ENCODE measurements around the gene PPP1R18.
"Not testable (repeated sequence)": the region's sequence is repeated elsewhere in the genome, so short reads cannot be mapped to it uniquely, and the experiment has no call there.

PPP1R18 gene

GRCh38 chr6:30657922-30658321 lies 28.5 kb downstream of the PPP1R18 start:
- not testable (repeated sequence) for H3K4ac ChIP-seq (ENCODE audit: low read depth, low read length); H3K9ac ChIP-seq (ENCODE audit: low read length); H3K4me1 ChIP-seq (ENCODE audit: control insufficient read depth, low read depth, low read length); H2AK5ac ChIP-seq (ENCODE audit: low read length); H2BK5ac ChIP-seq (ENCODE audit: low read length); H4K5ac ChIP-seq (ENCODE audit: low read length); H3K23ac ChIP-seq (ENCODE audit: low read length); H4K8ac ChIP-seq (ENCODE audit: low read depth, low read length); H3K27me3 ChIP-seq (ENCODE audit: insufficient read depth, low read length, poor library complexity); H3K4me2 ChIP-seq (ENCODE audit: low read length); H3K27ac ChIP-seq (ENCODE audit: low read depth, low read length); H2BK15ac ChIP-seq (replicated peaks; ENCODE audit: low read depth); H3K79me1 ChIP-seq (ENCODE audit: low read length); H2BK120ac ChIP-seq (ENCODE audit: low read depth, low read length); H3K18ac ChIP-seq (ENCODE audit: low read length); H3K79me2 ChIP-seq (ENCODE audit: control insufficient read depth, insufficient read depth, low read length); H3K56ac ChIP-seq (ENCODE audit: low read length); H3K4me3 ChIP-seq (ENCODE audit: low read length); DNase-seq
- no CpG with 5 or more reads among the region's 5 CpGs for WGBS (ENCODE audit: extremely low coverage, insufficient coverage, low lambda C conversion rate)
- H3K36me3 ChIP-seq (ENCODE audit: control insufficient read depth, insufficient read depth, low read length), result peaks cover 21% of the 10 kb centered on the region

GRCh38 chr6:30657454-30657853 lies 29.0 kb downstream of the PPP1R18 start:
- Histone ChIP-seq H2BK5ac (ENCODE audit: low read length) (no peak overlapping the region), H3K27ac (ENCODE audit: low read depth, low read length) (no peak overlapping the region), H3K4me1 (ENCODE audit: control insufficient read depth, low read depth, low read length) (no peaks in the 10 kb centered on the region), H3K56ac (ENCODE audit: low read length) (no peak overlapping the region), H3K18ac (ENCODE audit: low read length) (no peak overlapping the region), H3K79me1 (ENCODE audit: low read length) (no peaks in the 10 kb centered on the region), H3K4me2 (ENCODE audit: low read length) (no peak overlapping the region), H2BK15ac (replicated peaks; ENCODE audit: low read depth) (no peak overlapping the region), H2BK120ac (ENCODE audit: low read depth, low read length) (no peak overlapping the region), H3K9ac (ENCODE audit: low read length) (no peak overlapping the region), H3K27me3 (ENCODE audit: insufficient read depth, low read length, poor library complexity) (no peaks in the 10 kb centered on the region), H3K4ac (ENCODE audit: low read depth, low read length) (no peak overlapping the region), H3K23ac (ENCODE audit: low read length) (no peak overlapping the region), H3K79me2 (ENCODE audit: control insufficient read depth, insufficient read depth, low read length) (no peaks in the 10 kb centered on the region), H3K4me3 (ENCODE audit: low read length) (no peak overlapping the region), H4K5ac (ENCODE audit: low read length) (no peak overlapping the region), H2AK5ac (ENCODE audit: low read length) (no peak overlapping the region), H3K36me3 (ENCODE audit: control insufficient read depth, insufficient read depth, low read length) (peaks cover 25% of the 10 kb centered on the region), H4K8ac (ENCODE audit: low read depth, low read length) (no peak overlapping the region)
- DNase-seq, result no peak

GRCh38 chr6:30656513-30656912 lies 29.9 kb downstream of the PPP1R18 start:
- Histone ChIP-seq H3K79me1 (ENCODE audit: low read length) (no peaks in the 10 kb centered on the region), H3K27me3 (ENCODE audit: insufficient read depth, low read length, poor library complexity) (no peaks in the 10 kb centered on the region), H4K8ac (ENCODE audit: low read depth, low read length) (no peak overlapping the region), H3K4me2 (ENCODE audit: low read length) (no peak overlapping the region), H4K5ac (ENCODE audit: low read length) (no peak overlapping the region), H3K27ac (ENCODE audit: low read depth, low read length) (no peak overlapping the region), H3K4me1 (ENCODE audit: control insufficient read depth, low read depth, low read length) (no peaks in the 10 kb centered on the region), H3K36me3 (ENCODE audit: control insufficient read depth, insufficient read depth, low read length) (peaks cover 26% of the 10 kb centered on the region), H3K4me3 (ENCODE audit: low read length) (no peak overlapping the region), H2BK5ac (ENCODE audit: low read length) (no peak overlapping the region), H3K9ac (ENCODE audit: low read length) (no peak overlapping the region), H3K23ac (ENCODE audit: low read length) (no peak overlapping the region), H3K4ac (ENCODE audit: low read depth, low read length) (no peak overlapping the region), H3K79me2 (ENCODE audit: control insufficient read depth, insufficient read depth, low read length) (no peaks in the 10 kb centered on the region), H2BK15ac (replicated peaks; ENCODE audit: low read depth) (no peak overlapping the region), H3K18ac (ENCODE audit: low read length) (no peak overlapping the region), H2AK5ac (ENCODE audit: low read length) (no peak overlapping the region), H2BK120ac (ENCODE audit: low read depth, low read length) (no peak overlapping the region), H3K56ac (ENCODE audit: low read length) (no peak overlapping the region)
- no CpG with 5 or more reads among the region's 7 CpGs for WGBS (ENCODE audit: extremely low coverage, insufficient coverage, low lambda C conversion rate)
- no peak for DNase-seq

- no peak overlapping the region for H3K18ac ChIP-seq (ENCODE audit: low read length)
- H3K23ac ChIP-seq (ENCODE audit: low read length), result no peak overlapping the region
- H2BK5ac ChIP-seq (ENCODE audit: low read length), result no peak overlapping the region
- no peaks in the 10 kb centered on the region for H3K79me1 ChIP-seq (ENCODE audit: low read length)
- no peaks in the 10 kb centered on the region for H3K4me1 ChIP-seq (ENCODE audit: control insufficient read depth, low read depth, low read length)
- H3K9ac ChIP-seq (ENCODE audit: low read length), result no peak overlapping the region
- H3K4me2 ChIP-seq (ENCODE audit: low read length), result no peak overlapping the region
- H2BK15ac ChIP-seq (replicated peaks; ENCODE audit: low read depth), result no peak overlapping the region
- WGBS (ENCODE audit: extremely low coverage, insufficient coverage, low lambda C conversion rate), result no CpG with 5 or more reads among the region's 3 CpGs
- no peak overlapping the region for H3K4me3 ChIP-seq (ENCODE audit: low read length)
- H2AK5ac ChIP-seq (ENCODE audit: low read length), result no peak overlapping the region
- H3K27me3 ChIP-seq (ENCODE audit: insufficient read depth, low read length, poor library complexity), result no peaks in the 10 kb centered on the region
- H4K8ac ChIP-seq (ENCODE audit: low read depth, low read length), result no peak overlapping the region
- H3K27ac ChIP-seq (ENCODE audit: low read depth, low read length), result no peak overlapping the region
- no peak for DNase-seq
- no peak overlapping the region for H3K4ac ChIP-seq (ENCODE audit: low read depth, low read length)
- no peak overlapping the region for H4K5ac ChIP-seq (ENCODE audit: low read length)
- H3K56ac ChIP-seq (ENCODE audit: low read length), result no peak overlapping the region
- no peak overlapping the region for H2BK120ac ChIP-seq (ENCODE audit: low read depth, low read length)
- no peaks in the 10 kb centered on the region for H3K79me2 ChIP-seq (ENCODE audit: control insufficient read depth, insufficient read depth, low read length)
- H3K36me3 ChIP-seq (ENCODE audit: control insufficient read depth, insufficient read depth, low read length), result peaks cover 23% of the 10 kb centered on the region
Measured at GRCh38 chr6:30655743-30656094, 30.7 kb downstream of the PPP1R18 start.

GRCh38 chr6:30654798-30655742 lies 31.4 kb downstream of the PPP1R18 start:
- Histone ChIP-seq H2BK120ac (ENCODE audit: low read depth, low read length) (no peak overlapping the region), H3K79me2 (ENCODE audit: control insufficient read depth, insufficient read depth, low read length) (no peaks in the 10 kb centered on the region), H3K27me3 (ENCODE audit: insufficient read depth, low read length, poor library complexity) (no peaks in the 10 kb centered on the region), H3K36me3 (ENCODE audit: control insufficient read depth, insufficient read depth, low read length) (peaks cover 21% of the 10 kb centered on the region), H3K56ac (ENCODE audit: low read length) (no peak overlapping the region), H4K5ac (ENCODE audit: low read length) (no peak overlapping the region), H4K8ac (ENCODE audit: low read depth, low read length) (no peak overlapping the region), H3K79me1 (ENCODE audit: low read length) (no peaks in the 10 kb centered on the region), H3K4me2 (ENCODE audit: low read length) (no peak overlapping the region), H3K18ac (ENCODE audit: low read length) (no peak overlapping the region), H3K27ac (ENCODE audit: low read depth, low read length) (no peak overlapping the region), H2BK5ac (ENCODE audit: low read length) (no peak overlapping the region), H2AK5ac (ENCODE audit: low read length) (no peak overlapping the region), H3K9ac (ENCODE audit: low read length) (no peak overlapping the region), H3K23ac (ENCODE audit: low read length) (no peak overlapping the region), H3K4ac (ENCODE audit: low read depth, low read length) (no peak overlapping the region), H2BK15ac (replicated peaks; ENCODE audit: low read depth) (no peak overlapping the region), H3K4me1 (ENCODE audit: control insufficient read depth, low read depth, low read length) (no peaks in the 10 kb centered on the region), H3K4me3 (ENCODE audit: low read length) (no peak overlapping the region)
- no peak for DNase-seq
- WGBS (ENCODE audit: extremely low coverage, insufficient coverage, low lambda C conversion rate), result no CpG with 5 or more reads among the region's 19 CpGs

GRCh38 chr6:30651143-30651542 lies 35.3 kb downstream of the PPP1R18 start:
- DNase-seq, result no peak
- Histone ChIP-seq H2BK15ac (replicated peaks; ENCODE audit: low read depth) (no peak overlapping the region), H2BK120ac (ENCODE audit: low read depth, low read length) (no peak overlapping the region), H3K4me1 (ENCODE audit: control insufficient read depth, low read depth, low read length) (no peaks in the 10 kb centered on the region), H3K4me2 (ENCODE audit: low read length) (no peak overlapping the region), H3K36me3 (ENCODE audit: control insufficient read depth, insufficient read depth, low read length) (peaks cover 15% of the 10 kb centered on the region), H3K79me2 (ENCODE audit: control insufficient read depth, insufficient read depth, low read length) (peaks cover 7% of the 10 kb centered on the region), H4K8ac (ENCODE audit: low read depth, low read length) (no peak overlapping the region), H2BK5ac (ENCODE audit: low read length) (no peak overlapping the region), H3K18ac (ENCODE audit: low read length) (no peak overlapping the region), H3K56ac (ENCODE audit: low read length) (no peak overlapping the region), H4K5ac (ENCODE audit: low read length) (no peak overlapping the region), H3K4me3 (ENCODE audit: low read length) (no peak overlapping the region), H3K4ac (ENCODE audit: low read depth, low read length) (no peak overlapping the region), H3K9ac (ENCODE audit: low read length) (no peak overlapping the region), H3K23ac (ENCODE audit: low read length) (no peak overlapping the region), H3K27me3 (ENCODE audit: insufficient read depth, low read length, poor library complexity) (no peaks in the 10 kb centered on the region), H3K79me1 (ENCODE audit: low read length) (peaks cover 6% of the 10 kb centered on the region), H3K27ac (ENCODE audit: low read depth, low read length) (no peak overlapping the region), H2AK5ac (ENCODE audit: low read length) (no peak overlapping the region)
- no CpG with 5 or more reads among the region's 12 CpGs for WGBS (ENCODE audit: extremely low coverage, insufficient coverage, low lambda C conversion rate)

Data from mesendoderm (in vitro differentiated cells).